HG03439 (cell line): ENCODE data around the gene MAP2K3.
"Not testable (repeated sequence)": the region's sequence is repeated elsewhere in the genome, so short reads cannot be mapped to it uniquely, and the experiment has no call there.

ENCODE experiments used
- ATAC-seq: cut with Tn5 transposase; IDR thresholded peaks from one replicate; pipeline ENCODE4 v1.9.1; 2021; ENCODE audit warnings: mild to moderate bottlenecking, moderate library complexity; ENCODE audit not compliant: unreplicated experiment

The MAP2K3 gene

GRCh38 chr17:21349358-21350050 is 65.0 kb downstream of the MAP2K3 start:
- ATAC-seq: not testable (repeated sequence)

DNA sequence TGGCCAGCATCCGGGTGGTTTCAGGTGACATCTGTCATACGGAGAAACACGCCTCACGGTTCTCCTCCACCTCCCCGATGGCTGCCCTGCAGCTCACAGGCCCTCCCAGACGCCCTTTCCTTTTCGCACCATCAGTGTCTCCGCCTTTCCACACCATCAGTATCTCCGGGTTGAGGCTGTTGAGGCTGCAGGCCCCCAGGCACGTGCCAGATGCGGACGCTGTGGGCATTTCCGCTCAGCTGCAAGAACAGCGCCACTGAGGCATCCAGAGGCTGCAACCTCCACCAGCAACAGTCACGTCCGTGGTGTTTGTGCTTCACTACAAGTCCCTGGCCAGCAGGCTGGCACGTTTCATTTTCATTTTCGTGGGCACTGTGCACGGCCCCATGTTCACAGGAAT is 66.0 kb downstream of the MAP2K3 start:
- ATAC-seq: not testable (repeated sequence)

DNA sequence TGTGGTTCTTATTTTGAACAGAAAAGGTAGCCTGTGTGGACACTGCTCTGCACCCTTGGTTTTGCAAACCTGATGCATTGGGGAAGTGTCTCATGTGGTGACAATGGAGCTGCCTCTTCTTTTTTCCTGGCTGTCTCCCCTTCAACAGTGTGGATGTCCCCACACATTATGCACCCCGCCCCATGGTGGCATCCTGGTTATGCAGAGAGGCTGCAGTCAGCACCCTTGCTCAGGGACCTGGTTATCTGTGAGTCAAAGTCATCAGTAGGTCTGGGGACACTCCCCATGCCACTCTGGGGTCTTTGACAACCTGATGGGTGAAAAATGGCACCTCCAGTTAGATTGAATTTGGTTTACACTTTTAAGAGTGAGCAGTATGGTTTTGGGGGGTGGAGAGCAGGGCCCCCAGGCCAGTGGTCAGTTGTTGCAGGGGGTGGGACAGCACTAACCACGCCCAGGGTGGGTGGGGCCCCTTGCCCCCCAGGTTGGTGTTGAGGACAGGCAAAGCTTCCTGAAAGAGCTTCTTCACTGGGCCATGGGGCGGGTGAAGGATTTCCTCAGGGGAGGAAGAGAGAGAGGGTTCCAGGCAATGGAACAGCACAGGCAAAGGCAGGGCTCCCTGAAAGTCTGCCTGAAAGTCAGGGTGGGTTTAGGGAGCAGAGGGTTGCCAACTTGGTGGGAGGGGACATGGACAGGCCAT is 67.0 kb downstream of the MAP2K3 start:
- no peak for ATAC-seq

- ATAC-seq: no peak
Observed at GRCh38 chr17:21352221-21352980, 67.9 kb downstream of the MAP2K3 start.

DNA sequence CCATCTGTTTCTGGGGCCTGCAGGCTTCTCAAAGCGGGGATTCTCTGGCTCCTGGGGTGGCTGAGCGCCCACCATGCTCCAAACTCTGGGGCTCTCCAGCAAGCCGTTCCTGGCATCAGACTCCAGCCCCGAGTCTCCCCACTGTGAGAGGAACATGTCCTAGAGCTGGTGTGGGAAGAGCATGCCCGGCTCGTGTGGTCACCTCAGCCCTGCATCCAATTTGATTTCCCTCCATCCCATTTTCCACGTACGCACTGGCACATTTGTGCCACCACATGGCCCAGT is 68.4 kb downstream of the MAP2K3 start:
- ATAC-seq: no peak

DNA sequence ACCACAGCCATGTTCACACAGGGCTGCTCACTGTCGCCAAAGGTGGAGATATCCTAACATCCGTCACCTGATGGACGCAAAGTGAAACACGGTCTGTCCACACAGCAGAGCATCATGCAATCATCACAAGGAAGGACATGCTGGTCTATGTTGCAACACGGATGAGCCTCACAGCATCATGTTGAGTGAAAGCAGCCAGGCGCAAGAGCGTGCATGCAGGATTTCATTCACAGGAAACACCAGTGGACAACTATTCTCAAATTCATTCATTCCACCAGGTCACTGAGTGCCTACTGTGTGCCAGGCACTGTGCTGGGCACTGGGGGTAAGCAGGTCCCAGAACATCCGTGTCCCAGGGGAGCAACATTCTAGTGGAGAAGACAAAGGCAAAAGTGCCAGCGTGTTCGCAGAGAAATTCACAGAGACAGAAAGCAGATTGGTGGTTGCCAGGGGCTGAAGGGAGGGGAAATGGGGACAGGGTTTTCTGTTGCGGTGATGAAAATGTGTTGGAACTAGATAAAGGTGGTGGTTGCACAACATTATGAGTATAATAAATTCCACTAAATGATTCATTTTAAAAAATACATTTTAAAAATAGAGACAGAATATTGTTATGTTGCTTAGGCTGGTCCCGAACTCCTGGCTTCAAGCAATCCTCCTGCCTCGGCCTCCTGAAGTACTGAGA is 69.0 kb downstream of the MAP2K3 start:
- ATAC-seq: no peak

DNA sequence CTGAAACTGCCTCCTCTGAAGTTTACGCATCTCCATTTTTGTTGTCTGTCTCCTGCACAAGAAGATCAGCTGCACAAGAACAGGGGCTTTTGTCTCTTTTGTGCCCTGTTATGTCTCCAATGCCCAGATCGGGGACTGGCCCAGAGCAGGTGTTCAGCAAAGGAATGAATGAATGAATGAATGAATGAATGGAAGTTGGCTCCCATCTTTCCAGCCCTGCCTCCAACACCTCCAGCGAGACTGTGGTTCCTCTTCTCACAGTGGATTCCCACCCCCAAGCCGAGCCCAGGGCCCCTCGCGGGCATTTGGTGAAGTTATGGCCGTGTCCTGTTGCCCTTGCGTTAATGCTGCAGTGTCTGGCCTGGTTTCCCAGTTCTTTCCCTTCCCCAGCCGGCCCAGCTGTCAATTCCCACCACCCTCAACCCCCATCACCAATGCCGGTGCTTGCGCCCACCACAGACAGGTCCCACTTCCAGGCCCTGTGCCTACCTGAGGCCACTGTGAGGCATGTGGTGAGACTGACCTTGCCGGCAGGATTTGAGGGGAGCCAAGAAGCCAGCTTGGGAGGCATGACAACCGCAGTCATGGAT is 70.4 kb downstream of the MAP2K3 start:
- ATAC-seq: no peak

DNA sequence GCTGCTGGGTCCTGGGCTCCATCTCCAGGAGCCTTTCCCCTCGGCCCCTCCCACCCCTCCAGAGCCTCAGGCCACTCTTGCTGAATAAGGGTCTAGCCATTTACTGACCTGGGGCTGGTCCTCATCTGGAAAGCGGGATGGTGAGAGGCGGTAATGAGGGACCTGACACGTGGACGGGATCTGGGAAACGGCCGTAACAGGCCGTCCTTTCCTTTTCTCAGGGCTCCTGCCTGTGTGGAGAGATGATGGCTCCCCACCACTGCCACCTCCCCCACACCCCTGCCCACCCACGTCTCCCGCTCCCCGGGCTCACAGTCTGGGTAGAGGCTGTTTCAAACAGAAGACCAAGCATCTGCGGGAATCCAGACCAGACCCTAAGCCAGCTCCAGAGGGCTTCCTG is 71.1 kb downstream of the MAP2K3 start:
- ATAC-seq: no peak

DNA sequence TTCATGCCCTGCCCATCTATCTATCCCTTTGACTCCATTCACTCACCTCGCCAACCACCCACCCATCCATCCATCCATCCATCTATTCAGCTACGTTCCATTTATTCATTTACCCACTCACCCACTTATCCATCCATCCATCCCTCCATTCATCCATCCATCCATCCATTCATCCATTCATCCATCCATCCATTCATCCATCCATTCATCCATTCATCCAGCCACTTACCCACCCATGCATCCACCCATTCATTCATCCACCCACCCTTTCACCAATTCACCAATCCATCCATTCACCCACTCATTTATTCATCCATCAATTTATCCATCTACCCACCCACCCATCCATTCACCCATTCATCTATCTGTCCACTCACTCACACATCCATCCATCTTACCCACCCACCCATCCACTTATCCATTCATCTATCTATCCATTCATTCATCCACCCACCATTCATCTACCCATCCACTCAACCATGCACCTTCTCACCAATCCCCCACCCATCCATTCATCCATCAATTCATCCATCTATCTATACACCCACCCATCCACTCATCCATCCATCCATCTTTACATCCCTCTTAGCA is 72.1 kb downstream of the MAP2K3 start:
- ATAC-seq: no peak

GRCh38 chr17:21357281-21357680 is 72.8 kb downstream of the MAP2K3 start:
- ATAC-seq: no peak

DNA sequence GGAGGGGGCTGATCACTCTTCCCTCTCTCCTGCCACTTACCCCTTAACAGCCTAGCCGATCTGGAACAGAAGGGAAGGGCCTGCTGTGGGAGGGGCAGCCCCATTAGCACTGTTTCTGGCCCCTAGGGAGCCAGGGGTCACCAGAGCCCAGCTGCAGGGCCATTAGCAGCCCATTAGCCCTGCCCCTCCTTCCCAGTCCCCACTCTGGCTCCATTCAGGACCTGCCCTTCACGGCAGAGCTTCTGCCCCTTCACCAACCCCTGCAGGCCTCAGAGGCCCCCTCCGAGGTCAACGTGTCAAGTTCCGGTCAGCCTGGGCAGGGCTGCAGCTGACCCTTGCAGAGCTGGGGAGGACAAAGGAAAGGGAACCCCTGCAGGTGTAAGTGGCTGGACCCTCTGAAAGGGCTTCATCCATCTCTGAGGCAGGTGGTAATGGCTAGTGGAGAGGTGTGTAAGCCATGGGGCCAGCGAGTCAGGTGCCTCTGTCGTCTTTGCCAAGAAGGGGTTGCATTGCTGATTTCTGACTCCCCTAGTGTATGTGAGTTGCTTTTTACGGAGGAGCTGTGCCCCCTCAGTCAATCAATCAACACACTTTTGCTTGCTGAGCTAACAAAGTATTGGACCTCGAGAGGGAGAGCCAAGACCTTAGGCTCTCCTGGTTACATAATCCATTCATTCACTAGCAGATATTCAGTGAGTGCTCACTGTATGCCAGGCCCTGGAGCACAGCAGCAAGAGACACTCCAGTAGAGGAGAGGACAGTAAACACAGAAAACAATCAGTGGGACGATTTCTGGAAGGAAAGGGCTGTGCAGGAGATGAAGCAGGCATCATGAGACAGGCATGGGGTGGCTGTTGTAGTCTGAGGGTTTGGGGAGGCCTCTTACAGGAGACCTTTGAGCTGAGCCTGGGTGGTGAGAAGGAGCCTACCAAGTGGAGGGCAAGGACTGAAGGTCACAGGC is 73.5 kb downstream of the MAP2K3 start:
- ATAC-seq: no peak

GRCh38 chr17:21358682-21359482 is 74.4 kb downstream of the MAP2K3 start:
- ATAC-seq: no peak

DNA sequence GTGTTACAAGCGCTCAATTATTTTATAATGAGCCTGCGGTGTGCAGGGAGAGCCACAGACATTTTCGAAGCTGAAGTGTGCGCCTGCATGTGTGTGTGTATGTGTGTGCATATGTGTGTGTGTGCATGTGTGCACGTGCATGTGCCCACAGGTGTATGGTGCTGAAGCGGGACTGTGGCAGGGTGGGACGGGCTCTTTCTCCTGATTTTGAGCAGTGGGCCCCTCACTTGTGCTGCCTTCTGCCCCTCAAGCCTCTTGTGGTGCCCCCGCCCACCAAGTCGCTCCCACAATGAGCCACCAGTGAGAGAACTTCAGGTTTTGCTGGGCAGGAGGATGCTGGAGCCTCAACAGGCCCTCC is 75.0 kb downstream of the MAP2K3 start:
- no peak for ATAC-seq

DNA sequence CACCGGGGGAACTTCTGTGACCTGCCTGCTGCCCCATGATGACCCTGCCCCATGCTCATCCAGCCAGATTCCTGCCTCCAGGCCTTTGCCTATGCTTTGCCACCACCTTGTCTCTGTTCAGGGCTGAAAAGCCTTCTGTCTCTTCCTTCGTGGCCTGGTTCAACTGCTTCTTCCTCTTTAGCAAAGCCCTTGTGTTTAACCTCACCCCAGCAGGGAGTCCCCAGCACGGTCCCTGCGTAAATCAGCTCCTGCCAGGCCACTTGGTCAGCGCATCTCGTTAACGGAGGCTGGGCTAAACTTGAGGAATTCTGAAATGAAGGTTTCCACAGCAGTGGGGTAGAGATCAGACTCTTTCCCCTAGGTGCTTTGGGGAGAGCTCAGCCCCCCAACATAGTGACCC is 75.5 kb downstream of the MAP2K3 start:
- no peak for ATAC-seq

DNA sequence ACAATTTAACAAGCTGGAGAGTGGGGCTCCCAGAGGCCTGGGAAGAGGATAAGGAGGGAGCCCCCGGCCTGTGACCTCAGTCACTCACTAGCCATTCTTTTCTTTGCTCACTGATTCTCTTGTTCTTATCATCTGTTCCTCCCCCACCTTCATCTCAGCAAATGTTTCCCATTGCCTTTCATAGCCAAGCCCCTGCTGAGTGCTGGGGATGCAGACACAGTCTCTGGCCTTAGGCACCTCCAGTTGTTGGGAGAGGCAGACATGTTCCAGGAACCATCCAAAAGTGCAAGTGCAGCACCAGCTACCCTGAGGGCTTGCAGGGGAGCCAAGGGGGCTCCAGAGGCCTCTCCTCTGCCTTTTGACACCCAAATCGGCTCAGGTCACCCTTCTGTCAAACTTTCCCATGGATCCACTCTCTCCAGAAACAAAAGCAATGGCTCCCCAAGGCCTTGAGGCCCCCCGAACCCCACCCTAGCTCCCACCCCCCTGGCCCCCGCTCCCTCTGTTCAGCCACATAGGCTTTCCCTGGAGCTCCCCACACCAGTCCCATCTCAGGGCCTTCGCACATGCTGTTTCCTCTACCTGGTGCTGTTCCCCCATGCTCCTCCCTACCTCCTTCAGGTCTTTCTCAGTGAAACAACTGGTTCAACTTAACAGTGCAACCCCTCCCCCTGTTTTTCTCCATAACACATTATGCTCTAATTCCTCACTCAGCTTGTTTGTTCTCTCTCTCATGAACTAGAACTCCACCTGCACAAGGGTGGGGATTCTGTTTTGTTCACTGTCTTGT is 76.7 kb downstream of the MAP2K3 start:
- ATAC-seq: no peak

GRCh38 chr17:21362331-21362931 is 77.9 kb downstream of the MAP2K3 start:
- ATAC-seq: no peak

- ATAC-seq: no peak
Observed at GRCh38 chr17:21363776-21364642, 79.5 kb downstream of the MAP2K3 start.
